Islet precursor cell (in vitro differentiated cells): ENCODE data around the gene FOXO1.

Source experiments
- DNase-seq: peaks from one replicate; pipeline ENCODE4 v3.0.0-alpha.2; 2018

The FOXO1 gene

GRCh38 chr13:40572961-40573360, 93.5 kb downstream of the FOXO1 start:
- DNase-seq = no peak

DNA sequence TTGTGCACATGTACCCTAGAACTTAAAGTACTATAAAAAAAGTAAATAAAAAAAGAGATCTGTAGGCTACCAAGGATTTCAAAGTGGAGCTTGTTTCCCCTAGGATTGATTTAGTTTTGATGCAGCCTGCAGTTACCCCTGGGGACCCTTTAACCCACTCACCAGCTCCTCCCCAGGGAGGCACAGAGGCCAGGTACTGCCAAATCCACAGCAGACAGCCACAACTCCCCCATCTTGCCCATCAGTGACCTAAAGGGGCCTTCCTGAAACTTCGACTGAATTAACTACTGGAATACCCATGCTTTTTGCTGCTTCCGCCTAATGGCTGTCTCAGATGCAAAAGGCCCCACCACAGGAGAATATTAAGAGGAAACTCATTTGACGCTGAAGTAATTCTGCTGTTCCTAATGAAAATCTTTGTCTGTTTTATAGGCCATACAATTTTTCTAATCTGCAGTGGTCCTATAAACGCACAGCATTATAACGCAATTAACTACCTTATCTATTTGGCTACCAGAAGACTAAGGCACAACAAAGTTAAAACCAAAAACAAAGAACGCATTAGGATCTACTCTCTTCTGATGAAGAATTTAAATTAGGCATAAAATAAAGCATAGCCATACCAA, 95.0 kb downstream of the FOXO1 start:
- DNase-seq = no peak

- no peak for DNase-seq
Measured at GRCh38 chr13:40570930-40571329, 95.5 kb downstream of the FOXO1 start.

GRCh38 chr13:40569024-40569350, 97.5 kb downstream of the FOXO1 start:
- no peak for DNase-seq

GRCh38 chr13:40568246-40569023, 98.0 kb downstream of the FOXO1 start:
- no peak for DNase-seq

- no peak for DNase-seq
Measured at GRCh38 chr13:40566811-40567210, 99.6 kb downstream of the FOXO1 start.

GRCh38 chr13:40565282-40566148, 100.9 kb downstream of the FOXO1 start:
- DNase-seq = peak; percentile 82

GRCh38 chr13:40564342-40565001, 102.0 kb downstream of the FOXO1 start:
- no peak for DNase-seq

DNA sequence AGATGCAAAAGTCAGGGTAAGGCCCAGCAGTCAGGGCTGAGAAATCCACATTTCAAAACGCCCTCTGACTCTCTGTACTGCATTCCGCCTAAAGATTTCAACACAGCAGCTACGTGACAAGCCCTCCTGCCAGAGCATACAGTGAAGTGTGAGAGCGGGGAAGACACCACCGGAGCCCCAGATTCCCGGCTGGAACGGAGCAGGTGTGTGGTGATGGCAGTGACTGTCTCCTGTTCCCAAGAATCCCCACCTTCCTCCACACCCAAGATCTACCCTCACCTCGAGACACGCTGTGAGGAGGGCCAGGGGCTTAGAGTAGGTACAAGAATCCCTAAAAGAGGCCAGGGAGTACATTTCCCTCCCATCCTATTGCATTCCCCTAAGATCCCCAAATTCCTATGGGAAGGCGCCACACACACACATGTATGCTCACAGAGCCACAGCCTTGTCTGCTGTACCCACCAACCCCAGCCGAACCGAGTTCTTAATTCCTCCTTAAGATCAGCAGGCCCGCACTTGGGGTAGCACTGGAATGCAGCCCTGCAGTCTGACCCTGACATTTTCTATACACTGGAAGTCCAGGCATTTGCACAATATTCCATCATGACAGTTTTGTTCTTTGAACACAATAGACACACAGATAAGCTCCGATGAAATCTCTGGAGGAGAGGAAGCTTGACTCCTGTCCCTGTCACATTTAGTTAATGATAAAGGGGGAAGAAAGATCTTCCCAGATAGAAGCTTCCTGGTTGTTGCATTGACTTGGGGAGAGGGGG, 102.9 kb downstream of the FOXO1 start:
- no peak for DNase-seq

- DNase-seq = no peak
Measured at GRCh38 chr13:40562975-40563349, 103.5 kb downstream of the FOXO1 start.

DNA sequence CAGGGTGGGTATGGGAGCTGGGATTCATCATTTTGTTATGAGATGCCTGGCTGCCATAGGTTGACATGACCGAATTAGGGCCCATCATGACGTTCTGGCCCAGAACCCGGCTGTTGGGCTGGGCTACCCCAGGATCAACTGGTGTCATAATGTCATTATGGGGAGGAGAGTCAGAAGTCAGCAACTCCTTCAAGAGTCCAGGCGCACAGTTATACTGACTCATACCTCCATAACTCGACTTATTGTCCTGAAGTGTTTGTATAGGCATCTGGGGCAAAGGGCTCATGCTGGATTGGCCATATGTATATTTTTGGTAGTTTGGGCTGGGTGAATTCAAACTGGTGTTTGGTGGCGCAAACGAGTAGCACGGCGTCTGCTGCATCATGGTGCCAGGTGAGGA, 106.5 kb downstream of the FOXO1 start:
- no peak for DNase-seq

- DNase-seq = no peak
Measured at GRCh38 chr13:40558656-40559055, 107.8 kb downstream of the FOXO1 start.

GRCh38 chr13:40556453-40556852, 110.0 kb downstream of the FOXO1 start:
- no peak for DNase-seq

- no peak for DNase-seq
Measured at GRCh38 chr13:40553356-40553755, 113.1 kb downstream of the FOXO1 start.

DNA sequence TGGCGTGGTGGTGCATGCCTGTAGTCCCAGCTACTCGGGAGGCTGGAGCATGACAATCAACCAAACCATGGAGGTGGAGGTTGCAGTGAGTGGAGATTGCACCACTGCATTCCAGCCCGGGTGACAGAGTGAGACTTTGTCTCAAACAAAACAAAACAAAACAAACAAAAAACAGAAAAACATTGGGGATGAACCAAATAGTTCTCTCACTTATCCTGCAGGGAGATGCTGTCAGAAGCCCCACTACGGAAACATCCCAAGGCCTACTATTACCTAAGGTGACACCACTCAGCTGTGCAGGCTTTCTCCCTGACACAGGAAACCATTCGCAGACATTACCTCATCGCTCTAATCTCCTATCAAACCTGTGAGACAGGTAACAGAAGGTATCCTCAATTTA, 113.5 kb downstream of the FOXO1 start:
- DNase-seq = peak; percentile 74

DNA sequence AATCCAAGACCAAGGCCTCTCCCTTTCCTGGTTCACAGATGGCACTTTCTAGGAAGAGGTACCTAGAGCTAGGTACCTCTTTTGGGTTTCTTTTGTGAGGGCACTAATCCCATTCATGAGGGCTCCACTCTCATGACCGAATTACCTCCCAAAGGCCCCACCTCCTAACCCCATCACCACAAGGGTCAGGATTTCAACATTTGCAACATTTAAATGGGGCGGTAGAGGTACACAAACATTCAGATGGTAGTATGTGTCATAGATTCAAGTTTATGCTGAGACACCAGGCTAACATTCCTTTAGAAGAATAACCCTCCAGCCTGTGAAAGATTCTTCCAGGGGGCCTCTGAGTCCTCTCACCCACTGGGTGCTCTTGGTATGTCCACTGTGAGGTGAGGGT, 116.3 kb downstream of the FOXO1 start:
- DNase-seq = no peak

DNA sequence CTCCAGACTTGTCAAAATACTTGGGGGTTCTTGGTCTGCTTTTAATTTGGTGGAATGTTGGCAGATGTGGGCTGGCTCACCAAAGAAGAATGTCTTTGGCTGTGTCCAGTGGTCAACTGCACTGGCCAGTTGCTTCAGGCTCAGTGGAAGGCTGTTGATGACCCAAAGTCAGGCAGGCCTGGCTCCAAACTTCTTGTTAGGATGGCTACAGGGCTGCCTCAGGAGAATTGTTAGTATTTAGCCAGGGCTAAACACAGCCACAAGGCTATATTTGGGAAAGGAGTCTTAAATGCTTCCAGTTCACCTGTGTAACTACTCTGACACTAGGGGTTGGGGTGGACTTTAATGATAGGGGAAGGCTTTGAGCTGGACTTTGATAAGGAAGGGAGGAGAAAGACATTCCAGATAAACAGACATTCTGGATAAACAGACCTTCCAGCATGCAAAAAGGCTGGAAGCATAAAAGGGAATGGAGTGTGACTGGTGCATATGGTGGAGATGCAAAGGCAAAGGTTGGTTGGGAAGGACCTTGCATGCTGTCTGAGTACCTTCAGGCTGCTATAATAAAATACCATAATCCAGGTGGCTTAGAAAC, 116.8 kb downstream of the FOXO1 start:
- DNase-seq = peak; percentile 89

DNA sequence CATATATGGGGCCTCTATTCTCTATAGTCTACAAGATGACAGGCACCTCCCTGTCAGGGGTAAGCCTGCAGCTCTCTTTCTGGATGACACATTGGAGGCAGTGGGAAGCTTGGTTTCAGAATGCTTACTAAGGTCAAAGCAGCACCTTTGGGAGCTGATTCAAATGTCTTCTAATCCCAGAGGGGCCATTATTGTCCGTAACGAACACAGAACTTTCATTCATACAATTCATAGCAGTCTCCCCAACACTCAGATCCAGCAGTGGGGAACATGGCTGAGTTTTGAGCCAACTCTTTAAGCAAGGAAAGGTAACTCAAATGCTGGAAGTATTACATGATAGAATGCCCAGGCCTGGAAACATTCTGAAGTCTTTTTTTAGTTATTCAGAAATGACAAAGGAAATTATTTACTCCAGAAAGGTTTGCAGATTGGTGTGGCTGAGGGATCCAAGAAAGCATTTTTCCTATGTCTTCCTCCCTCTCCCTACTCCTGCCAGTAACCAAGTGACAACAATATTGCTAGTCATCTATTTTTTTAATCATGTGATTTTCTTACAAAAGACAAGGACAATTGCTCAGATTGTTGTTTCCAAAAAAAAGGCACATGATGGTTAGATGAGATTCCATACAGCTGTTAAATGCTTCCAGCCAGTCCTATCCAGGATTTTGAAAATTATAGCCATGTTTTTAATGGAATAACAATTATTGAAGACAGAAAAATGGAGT, 118.7 kb downstream of the FOXO1 start:
- no peak for DNase-seq

DNA sequence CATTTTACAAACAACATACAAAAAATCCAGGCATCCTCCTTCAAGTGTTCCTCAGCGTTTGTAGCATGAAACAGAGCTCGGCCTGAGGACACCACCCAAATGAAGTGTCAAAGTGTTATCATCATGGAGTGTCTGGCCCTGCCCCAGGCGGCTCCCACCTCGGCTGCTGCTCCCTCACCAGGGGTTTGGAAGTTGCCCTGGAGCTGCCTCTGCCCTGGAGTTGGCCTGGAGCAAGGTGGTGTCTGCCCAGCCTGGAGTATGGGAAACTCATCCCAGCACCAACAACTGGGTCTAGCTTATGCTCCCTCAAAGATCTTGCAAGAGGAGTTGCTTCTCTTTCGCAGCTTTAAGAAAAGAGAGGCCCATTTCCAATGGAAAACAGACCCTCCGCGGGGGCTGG, 120.4 kb downstream of the FOXO1 start:
- peak; percentile 83 for DNase-seq

DNA sequence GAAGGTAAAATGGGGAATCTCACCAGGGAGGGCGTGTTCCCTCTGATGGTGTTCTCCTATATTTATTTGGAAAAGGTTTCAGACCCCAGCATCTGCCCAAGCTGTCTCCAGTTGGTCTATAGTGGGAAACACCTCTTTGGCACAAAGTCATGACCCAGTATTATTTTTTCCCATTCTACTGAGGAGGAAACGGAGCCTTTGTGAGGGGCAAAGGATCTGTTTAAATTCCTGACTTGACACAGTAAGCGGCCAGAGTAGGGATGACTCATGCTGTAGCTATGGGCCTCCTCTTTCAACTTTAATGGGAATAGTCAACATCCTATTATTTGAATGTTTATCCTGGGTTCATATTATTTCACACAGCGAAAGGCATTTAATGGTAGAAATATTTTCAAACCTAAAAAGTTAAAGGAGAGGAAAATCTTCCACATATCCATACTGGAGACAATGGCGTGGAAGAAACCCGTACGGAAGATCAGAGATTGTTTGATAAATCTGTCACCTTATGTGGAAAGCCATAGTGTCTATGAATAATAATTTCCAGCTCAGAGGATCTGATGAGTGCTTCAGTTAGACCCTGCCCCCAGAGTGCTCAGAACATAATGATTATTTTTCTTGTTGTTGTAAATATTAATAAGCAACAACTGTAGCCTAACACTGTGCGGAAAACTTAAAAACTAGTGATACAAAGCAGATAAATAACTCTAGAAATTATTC, 126.0 kb downstream of the FOXO1 start:
- DNase-seq = peak; percentile 85
